NCI-H524 (cell line): ENCODE measurements around the gene SENP6.
A peak's percentile ranks its signal among the peaks of the same experiment; 100 is the strongest.

Experiments used
- DNase-seq, 2 experiments: peaks; one replicate each; lab custom pipeline; 2025; lab: John Stamatoyannopoulos, UW

SENP6 gene

GRCh38 chr6:75747152-75747992 is 145.7 kb downstream of the SENP6 start:
- no peak for DNase-seq

- no peak for DNase-seq
These were observed 146.5 kb downstream of the SENP6 start for GRCh38 chr6:75748003-75748742.

- peak; percentile 27 to 49 for DNase-seq
These were observed 147.3 kb downstream of the SENP6 start, which contains the start of gene MYO6 for GRCh38 chr6:75748743-75749538. Gene MYO6 (plus strand): TSS chr6:75749239. CDS start chr6:75817548, 68,309 bp downstream.

- no peak for DNase-seq
These were observed 149.8 kb downstream of the SENP6 start for GRCh38 chr6:75751443-75751842.

GRCh38 chr6:75752365-75752764 is 150.7 kb downstream of the SENP6 start:
- no peak for DNase-seq

GRCh38 chr6:75755704-75756103 is 154.0 kb downstream of the SENP6 start:
- DNase-seq = no peak

GRCh38 chr6:75757295-75757694 is 155.6 kb downstream of the SENP6 start:
- no peak for DNase-seq

- DNase-seq = no peak
These were observed 156.4 kb downstream of the SENP6 start for GRCh38 chr6:75758061-75758460.

- no peak for DNase-seq
These were observed 157.5 kb downstream of the SENP6 start for GRCh38 chr6:75759207-75759606.

- DNase-seq = no peak
These were observed 158.6 kb downstream of the SENP6 start for GRCh38 chr6:75760320-75760719.

- no peak for DNase-seq
These were observed 159.8 kb downstream of the SENP6 start for GRCh38 chr6:75761489-75761888.

GRCh38 chr6:75762063-75762462 is 160.4 kb downstream of the SENP6 start:
- DNase-seq = no peak

GRCh38 chr6:75766387-75766786 is 164.7 kb downstream of the SENP6 start:
- DNase-seq = no peak
